Measurements from ENCODE around the gene PABPN1. TPM values are rescaled to one million over a fixed set of nuclear protein-coding genes. Genes with fewer than 3 reads are reported as not detected.
A peak's percentile ranks its signal among the peaks of the same experiment; 100 is the strongest.

Gene PABPN1
- total RNA-seq, 1 donor from 2014 or later: 70.7 TPM

GRCh38 chr14:23351681-23352505 is 30.6 kb downstream of the PABPN1 start:
- Histone ChIP-seq H3K4me3 (ENCODE audit: low read depth, low read length) (peak overlapping the region; percentile 65), H3K27me3 (ENCODE audit: control insufficient read depth, insufficient read depth, low read length) (peaks cover 15% of the 10 kb centered on the region), H3K36me3 (ENCODE audit: control insufficient read depth, insufficient read depth, low read length) (no peaks in the 10 kb centered on the region)
- no peak for DNase-seq (ENCODE audit: low read depth)
- TF ChIP-seq CTCF (IDR thresholded peaks at IDR 0.05; ENCODE audit: insufficient read depth, low read length, poor library complexity, severe bottlenecking): no peak

- Histone ChIP-seq H3K4me3 (ENCODE audit: low read depth, low read length) (peak within 1 kb of the TSS; percentile 65), H3K36me3 (ENCODE audit: control insufficient read depth, insufficient read depth, low read length) (no peaks in the 10 kb centered on the region), H3K27me3 (ENCODE audit: control insufficient read depth, insufficient read depth, low read length) (peaks cover 15% of the 10 kb centered on the region)
- DNase-seq (ENCODE audit: low read depth): peak; percentile 32
- TF ChIP-seq CTCF (IDR thresholded peaks at IDR 0.05; ENCODE audit: insufficient read depth, low read length, poor library complexity, severe bottlenecking): peak; percentile 15
Measured at GRCh38 chr14:23352506-23353432, 31.5 kb downstream of the PABPN1 start, which contains the start of gene SLC22A17. SLC22A17 (minus strand) TSS chr14:23352887.

- Histone ChIP-seq H3K36me3 (ENCODE audit: control insufficient read depth, insufficient read depth, low read length) (no peaks in the 10 kb centered on the region), H3K27me3 (ENCODE audit: control insufficient read depth, insufficient read depth, low read length) (peaks cover 15% of the 10 kb centered on the region), H3K4me3 (ENCODE audit: low read depth, low read length) (no peak overlapping the region)
- no peak for DNase-seq (ENCODE audit: low read depth)
- no peak for TF ChIP-seq CTCF (IDR thresholded peaks at IDR 0.05; ENCODE audit: insufficient read depth, low read length, poor library complexity, severe bottlenecking)
Measured at GRCh38 chr14:23353433-23353780, 32.1 kb downstream of the PABPN1 start.

DNA sequence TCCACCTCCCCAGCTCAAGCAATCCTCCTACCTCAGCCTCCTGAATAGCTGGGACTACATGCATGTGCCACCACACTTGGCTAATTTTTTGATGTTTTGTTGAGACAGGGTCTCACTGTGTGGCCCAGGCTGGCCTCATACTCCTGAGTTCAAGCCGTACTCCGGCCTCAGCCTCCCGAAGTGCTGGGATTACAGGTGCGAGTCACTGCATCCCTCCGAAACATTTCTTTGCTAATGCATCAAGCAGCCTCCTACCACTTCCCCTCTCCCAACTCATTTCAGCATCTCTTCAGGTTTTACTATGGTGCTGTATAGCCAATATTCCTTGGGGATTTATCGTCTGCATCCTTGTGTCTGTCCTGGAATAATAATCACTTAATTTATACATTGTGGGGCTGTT is 33.7 kb downstream of the PABPN1 start:
- DNase-seq (ENCODE audit: low read depth): no peak
- H3K36me3 ChIP-seq (ENCODE audit: control insufficient read depth, insufficient read depth, low read length): no peaks in the 10 kb centered on the region
- no peak overlapping the region for H3K4me3 ChIP-seq (ENCODE audit: low read depth, low read length)
- H3K27me3 ChIP-seq (ENCODE audit: control insufficient read depth, insufficient read depth, low read length): peaks cover 15% of the 10 kb centered on the region
- no peak for TF ChIP-seq CTCF (IDR thresholded peaks at IDR 0.05; ENCODE audit: insufficient read depth, low read length, poor library complexity, severe bottlenecking)

GRCh38 chr14:23355871-23356435 is 34.7 kb downstream of the PABPN1 start:
- no peak for DNase-seq (ENCODE audit: low read depth)
- TF ChIP-seq CTCF (IDR thresholded peaks at IDR 0.05; ENCODE audit: insufficient read depth, low read length, poor library complexity, severe bottlenecking): no peak
- no peaks in the 10 kb centered on the region for H3K36me3 ChIP-seq (ENCODE audit: control insufficient read depth, insufficient read depth, low read length)
- H3K4me3 ChIP-seq (ENCODE audit: low read depth, low read length): no peak overlapping the region
- peaks cover 15% of the 10 kb centered on the region for H3K27me3 ChIP-seq (ENCODE audit: control insufficient read depth, insufficient read depth, low read length)
